T-helper 22 cell (primary cell): ENCODE measurements around the gene CCL22.

Experiments
- DNase-seq: peaks from one replicate; pipeline ENCODE4 v3.0.0-alpha.2; 2020; ENCODE audit warnings: low read depth

The CCL22 gene

DNA sequence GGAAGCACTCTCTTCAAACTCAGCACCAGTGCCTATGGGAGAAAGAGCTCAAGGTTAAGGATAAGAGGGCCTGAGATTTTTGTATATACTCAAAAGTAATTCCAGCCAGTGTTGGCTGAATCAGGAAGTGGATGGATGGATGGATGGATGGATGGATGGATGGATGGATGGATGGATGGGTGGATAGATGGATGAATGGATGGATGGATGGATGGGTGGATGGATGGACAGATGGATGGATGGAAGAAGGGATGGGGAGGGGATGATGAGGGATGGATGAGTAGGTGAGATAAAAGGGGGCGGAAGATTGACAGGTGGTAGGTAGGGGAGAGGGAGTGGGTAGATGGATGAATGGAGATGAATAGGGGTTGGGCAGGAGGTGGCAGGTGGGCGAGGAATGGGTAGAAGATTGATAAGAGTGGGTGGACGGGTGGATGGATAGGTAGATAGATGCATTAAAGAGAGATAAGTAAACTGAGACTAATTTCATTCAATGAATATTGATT, 17.8 kb downstream of the CCL22 start:
- DNase-seq, result no peak

GRCh38 chr16:57377080-57377841, 18.7 kb downstream of the CCL22 start:
- DNase-seq, result no peak

- no peak for DNase-seq
These were observed 21.0 kb downstream of the CCL22 start for GRCh38 chr16:57379579-57379978.

- DNase-seq, result no peak
These were observed 22.3 kb downstream of the CCL22 start for GRCh38 chr16:57380671-57381462.

GRCh38 chr16:57381791-57382534, 23.4 kb downstream of the CCL22 start:
- DNase-seq, result no peak

DNA sequence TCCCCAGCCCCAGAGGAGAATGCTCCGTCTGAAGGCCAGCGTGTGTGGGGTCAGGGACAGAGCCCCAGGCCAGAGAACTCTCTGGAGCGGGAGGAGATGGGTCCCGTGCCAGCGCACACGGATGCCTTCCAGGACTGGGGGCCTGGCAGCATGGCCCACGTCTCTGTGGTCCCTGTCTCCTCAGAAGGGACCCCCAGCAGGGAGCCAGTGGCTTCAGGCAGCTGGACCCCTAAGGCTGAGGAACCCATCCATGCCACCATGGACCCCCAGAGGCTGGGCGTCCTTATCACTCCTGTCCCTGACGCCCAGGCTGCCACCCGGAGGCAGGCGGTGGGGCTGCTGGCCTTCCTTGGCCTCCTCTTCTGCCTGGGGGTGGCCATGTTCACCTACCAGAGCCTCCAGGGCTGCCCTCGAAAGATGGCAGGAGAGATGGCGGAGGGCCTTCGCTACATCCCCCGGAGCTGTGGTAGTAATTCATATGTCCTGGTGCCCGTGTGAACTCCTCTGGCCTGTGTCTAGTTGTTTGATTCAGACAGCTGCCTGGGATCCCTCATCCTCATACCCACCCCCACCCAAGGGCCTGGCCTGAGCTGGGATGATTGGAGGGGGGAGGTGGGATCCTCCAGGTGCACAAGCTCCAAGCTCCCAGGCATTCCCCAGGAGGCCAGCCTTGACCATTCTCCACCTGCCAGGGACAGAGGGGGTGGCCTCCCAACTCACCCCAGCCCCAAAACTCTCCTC, 24.1 kb downstream of the CCL22 start:
- no peak for DNase-seq

DNA sequence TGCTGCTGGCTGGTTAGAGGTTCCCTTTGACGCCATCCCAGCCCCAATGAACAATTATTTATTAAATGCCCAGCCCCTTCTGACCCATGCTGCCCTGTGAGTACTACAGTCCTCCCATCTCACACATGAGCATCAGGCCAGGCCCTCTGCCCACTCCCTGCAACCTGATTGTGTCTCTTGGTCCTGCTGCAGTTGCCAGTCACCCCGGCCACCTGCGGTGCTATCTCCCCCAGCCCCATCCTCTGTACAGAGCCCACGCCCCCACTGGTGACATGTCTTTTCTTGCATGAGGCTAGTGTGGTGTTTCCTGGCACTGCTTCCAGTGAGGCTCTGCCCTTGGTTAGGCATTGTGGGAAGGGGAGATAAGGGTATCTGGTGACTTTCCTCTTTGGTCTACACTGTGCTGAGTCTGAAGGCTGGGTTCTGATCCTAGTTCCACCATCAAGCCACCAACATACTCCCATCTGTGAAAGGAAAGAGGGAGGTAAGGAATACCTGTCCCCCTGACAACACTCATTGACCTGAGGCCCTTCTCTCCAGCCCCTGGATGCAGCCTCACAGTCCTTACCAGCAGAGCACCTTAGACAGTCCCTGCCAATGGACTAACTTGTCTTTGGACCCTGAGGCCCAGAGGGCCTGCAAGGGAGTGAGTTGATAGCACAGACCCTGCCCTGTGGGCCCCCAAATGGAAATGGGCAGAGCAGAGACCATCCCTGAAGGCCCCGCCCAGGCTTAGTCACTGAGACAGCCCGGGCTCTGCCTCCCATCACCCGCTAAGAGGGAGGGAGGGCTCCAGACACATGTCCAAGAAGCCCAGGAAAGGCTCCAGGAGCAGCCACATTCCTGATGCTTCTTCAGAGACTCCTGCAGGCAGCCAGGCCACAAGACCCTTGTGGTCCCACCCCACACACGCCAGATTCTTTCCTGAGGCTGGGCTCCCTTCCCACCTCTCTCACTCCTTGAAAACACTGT, 25.0 kb downstream of the CCL22 start:
- DNase-seq, result no peak

DNA sequence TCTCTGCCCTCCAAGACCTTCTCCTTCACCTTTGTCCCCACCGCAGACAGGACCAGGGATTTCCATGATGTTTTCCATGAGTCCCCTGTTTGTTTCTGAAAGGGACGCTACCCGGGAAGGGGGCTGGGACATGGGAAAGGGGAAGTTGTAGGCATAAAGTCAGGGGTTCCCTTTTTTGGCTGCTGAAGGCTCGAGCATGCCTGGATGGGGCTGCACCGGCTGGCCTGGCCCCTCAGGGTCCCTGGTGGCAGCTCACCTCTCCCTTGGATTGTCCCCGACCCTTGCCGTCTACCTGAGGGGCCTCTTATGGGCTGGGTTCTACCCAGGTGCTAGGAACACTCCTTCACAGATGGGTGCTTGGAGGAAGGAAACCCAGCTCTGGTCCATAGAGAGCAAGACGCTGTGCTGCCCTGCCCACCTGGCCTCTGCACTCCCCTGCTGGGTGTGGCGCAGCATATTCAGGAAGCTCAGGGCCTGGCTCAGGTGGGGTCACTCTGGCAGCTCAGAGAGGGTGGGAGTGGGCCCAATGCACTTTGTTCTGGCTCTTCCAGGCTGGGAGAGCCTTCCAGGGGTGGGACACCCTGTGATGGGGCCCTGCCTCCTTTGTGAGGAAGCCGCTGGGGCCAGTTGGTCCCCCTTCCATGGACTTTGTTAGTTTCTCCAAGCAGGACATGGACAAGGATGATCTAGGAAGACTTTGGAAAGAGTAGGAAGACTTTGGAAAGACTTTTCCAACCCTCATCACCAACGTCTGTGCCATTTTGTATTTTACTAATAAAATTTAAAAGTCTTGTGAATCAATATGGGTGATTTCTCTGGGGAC, 25.9 kb downstream of the CCL22 start:
- DNase-seq, result no peak

DNA sequence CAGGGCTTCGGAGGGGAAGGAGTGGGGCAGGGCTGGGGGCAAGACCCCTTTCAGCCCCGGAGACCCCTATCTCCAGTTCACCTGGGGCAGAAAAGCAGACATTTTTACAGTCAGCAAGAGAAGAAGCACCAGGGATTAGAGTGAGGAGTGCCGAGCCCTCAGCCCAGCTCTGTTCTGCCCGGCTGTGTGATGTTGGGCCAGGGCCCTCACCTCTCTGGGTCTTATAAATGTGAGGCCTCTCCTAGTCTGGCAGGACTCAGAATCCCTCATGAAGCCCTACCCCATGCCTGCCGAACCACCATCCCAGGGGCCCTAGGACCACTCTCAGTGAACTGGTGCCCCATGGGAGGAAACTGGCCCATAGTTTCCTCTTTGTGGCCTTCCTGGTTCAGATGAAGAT, 26.5 kb downstream of the CCL22 start:
- no peak for DNase-seq

- DNase-seq, result no peak
These were observed 27.9 kb downstream of the CCL22 start for GRCh38 chr16:57386381-57386951.

DNA sequence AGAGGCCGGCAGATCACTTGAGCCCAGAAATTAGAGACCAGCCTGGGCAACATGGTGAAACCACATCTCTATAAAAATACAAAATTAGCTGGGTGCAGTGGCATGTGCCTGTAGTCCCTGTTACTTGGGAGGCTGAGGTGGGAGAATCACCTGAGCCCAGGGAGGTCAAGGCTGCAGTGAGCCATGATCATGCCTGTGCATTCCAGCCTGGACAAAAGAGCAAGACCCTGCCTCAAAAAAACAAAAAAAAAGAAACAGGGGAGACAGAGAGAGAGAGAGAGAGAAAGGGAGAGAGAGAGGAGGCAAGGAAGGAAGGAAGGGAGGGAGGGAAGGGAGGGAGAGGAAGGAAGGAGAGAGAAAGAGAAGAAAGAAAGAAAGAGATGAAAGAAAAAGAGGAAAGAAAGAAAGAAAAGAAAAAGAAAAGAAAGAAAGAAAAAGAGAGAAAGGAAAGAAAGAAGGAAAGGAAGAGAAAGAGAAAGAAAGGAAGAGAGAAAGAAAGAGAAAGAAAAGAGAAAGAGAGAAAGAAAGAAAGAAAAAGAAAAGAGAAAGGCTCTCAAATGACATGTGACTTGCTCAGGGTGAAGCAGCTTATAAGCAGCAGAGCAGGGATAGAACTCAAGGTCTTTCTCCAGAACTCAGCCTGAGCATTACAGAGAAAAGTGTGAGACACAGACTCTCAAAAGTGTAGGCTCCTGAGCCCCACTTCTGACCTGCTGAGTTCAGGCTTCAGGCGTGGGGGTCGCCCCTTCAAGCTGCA, 29.2 kb downstream of the CCL22 start:
- DNase-seq, result no peak

DNA sequence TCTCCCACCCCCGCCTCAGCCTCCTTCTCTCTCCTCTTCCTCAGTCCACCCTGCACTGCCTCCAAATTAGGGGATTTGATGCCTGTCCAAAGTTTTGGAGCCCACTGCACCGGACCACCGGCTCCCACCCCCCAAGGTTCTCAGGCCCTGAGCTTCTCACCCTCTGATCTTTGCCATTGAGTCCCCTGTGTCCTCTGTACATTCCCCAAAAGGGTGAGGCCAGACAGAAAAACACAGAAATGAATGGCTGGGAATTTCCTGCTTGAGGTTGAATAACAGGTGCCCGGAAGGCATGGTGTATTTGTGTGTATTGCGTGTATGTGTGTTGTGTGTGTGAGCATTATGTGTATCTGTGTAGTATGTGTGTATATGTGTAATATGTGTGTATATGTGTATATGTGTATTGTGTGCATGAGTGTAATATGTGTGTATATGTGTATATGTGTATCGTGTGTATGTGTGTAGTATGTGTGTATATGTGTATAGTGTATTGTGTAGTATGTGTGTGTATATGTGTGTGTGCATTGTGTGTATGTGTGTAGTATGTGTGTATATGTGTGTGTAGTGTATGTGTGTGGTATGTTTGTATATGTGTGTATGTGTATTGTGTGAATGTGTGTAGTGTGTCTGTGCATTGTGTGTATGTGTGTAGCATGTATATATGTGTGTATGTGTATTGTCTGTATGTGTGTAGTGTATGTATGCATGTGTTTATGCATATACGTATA, 29.9 kb downstream of the CCL22 start:
- DNase-seq, result no peak

DNA sequence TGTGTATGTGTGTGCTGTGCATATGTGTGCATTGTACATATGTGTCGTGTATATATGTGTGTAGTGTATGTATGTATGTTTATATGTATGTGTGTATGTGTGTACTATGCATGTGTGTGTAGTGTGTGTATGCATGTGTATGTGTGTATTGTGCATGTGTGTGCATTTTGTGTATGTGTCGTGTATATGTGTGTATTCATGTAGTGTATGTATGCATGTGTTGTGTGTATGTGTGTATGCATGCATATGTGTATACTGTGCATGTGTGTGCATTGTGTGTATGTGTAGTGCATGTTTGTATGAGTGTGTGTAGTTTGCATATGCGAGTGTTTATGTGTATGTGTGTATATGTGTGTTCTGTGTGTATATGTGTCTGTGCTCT, 30.5 kb downstream of the CCL22 start:
- no peak for DNase-seq

DNA sequence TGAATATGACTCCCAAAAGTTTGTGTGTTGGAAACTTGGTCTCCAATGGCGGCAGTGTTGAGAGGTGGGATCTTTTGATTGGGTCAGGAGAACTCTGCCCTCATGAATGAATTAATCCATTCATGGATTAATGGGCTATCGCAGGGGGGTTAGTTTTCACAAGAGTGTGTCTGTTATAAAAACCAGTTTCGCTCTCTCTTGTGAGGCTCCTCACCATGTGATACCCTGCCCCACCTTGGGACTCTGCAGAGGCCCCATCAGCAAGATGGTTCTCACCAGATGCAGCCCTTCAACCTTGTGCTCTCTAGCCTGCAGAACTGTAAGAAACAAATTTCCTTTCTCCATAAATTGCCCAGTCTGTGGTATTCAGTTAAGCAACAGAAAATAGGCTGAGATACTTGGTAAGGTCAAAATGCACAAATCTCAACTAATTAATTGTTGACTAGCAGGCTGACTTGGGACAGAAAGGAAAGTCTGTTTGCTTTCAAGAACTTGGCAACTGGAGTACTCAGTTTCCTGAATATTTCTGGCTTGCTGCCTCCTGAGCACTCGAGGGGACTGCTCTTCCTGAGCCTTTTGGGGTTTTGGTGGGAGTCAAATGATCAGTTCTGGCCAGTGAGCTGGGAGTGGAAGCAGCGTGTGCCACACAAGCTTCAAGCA, 32.2 kb downstream of the CCL22 start:
- DNase-seq, result no peak

GRCh38 chr16:57391300-57391699, 32.7 kb downstream of the CCL22 start:
- DNase-seq, result no peak

DNA sequence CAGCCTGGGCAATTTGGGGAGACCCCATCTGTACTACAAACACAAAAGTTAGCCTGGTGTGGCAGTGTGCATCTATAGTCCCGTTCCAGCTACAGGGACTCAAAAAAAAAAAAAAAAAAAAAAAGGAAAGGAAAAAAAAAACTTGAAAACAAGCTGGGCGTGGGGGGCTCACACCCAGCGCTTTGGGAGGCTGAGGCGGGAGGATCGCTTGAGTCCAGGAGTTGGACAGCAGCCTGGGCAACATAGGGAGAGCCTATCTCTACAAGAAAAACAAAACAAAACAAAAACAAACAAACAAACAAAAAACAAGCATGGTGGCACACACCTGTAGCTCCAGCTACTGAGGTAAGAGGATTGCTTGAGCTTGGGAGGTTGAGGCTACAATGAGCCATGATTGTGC, 33.1 kb downstream of the CCL22 start:
- no peak for DNase-seq

GRCh38 chr16:57392694-57393093, 34.1 kb downstream of the CCL22 start:
- no peak for DNase-seq

- no peak for DNase-seq
These were observed 35.9 kb downstream of the CCL22 start for GRCh38 chr16:57394444-57394843.
